Endothelial cell of umbilical vein (primary cell): ENCODE measurements around the gene NKTR. TPM values are rescaled to one million over a fixed set of nuclear protein-coding genes. Genes with fewer than 3 reads are reported as not detected.

Experiments used
- BruUV-seq: library from RNA; stranded (reverse); fragments of 400-500 nt; replicated peaks from 2 replicates; lab custom pipeline; 2021; lab: Mats Ljungman, UMichigan
- CTCF ChIA-PET: fragments of 300-600, 350-600 bp; sonication (Branson Sonifier 250); formaldehyde crosslinking; loops from one replicate; lab custom pipeline; 2021; ENCODE audit warnings: antibody characterized with exemption, inconsistent platforms; lab: Charles Lee
- POLR2A ChIA-PET: fragments of 300-600, 350-600 bp; sonication (Branson Sonifier 250); formaldehyde crosslinking; loops from one replicate; lab custom pipeline; 2021; ENCODE audit warnings: antibody characterized with exemption, inconsistent platforms; lab: Charles Lee
- DNase-seq: peaks from one replicate; pipeline ENCODE4 v3.0.0-alpha.2; 2011; ENCODE audit warnings: low read depth, low spot score
- FAIRE-seq: peaks from 2 replicates; lab custom pipeline; 2011; peaks lifted over from hg19 to GRCh38; lab: Jason Lieb, UNC
- H2AFZ ChIP-seq: 2 replicates; pipeline ENCODE4 v1.6.0; 2012; ENCODE audit warnings: low read depth, low read length, control low read depth, inconsistent platforms
- H3K27ac ChIP-seq: 2 replicates; pipeline ENCODE4 v1.5.1; 2011; ENCODE audit warnings: low read depth, mild to moderate bottlenecking, control low read depth, low read length, moderate library complexity; ENCODE audit not compliant: insufficient read depth
- H3K27me3 ChIP-seq, 2 experiments: 2 replicates each; pipeline versions ENCODE4 v1.6.0 to v1.6.1; 2011; ENCODE audit warnings: low read length in 2 of 2, mixed read lengths in 1 of 2; ENCODE audit not compliant: control insufficient read depth in 2 of 2, insufficient read depth in 2 of 2
- H3K36me3 ChIP-seq, 2 experiments: 2 replicates in 1 of 2; 3 replicates in 1 of 2; pipeline ENCODE4 v1.5.1; 2011; ENCODE audit warnings: low read length in 2 of 2, mild to moderate bottlenecking in 1 of 2, moderate library complexity in 1 of 2; ENCODE audit not compliant: control insufficient read depth in 2 of 2, insufficient read depth in 2 of 2; ENCODE audit errors: extremely low read depth in 1 of 2
- H3K4me1 ChIP-seq: 3 replicates; pipeline ENCODE4 v1.5.1; 2011; ENCODE audit warnings: mild to moderate bottlenecking, low read length; ENCODE audit not compliant: control insufficient read depth, insufficient read depth; ENCODE audit errors: extremely low read depth
- H3K4me2 ChIP-seq: 2 replicates; pipeline ENCODE4 v1.6.1; 2011; ENCODE audit warnings: low read length, control low read depth, mixed read lengths; ENCODE audit not compliant: insufficient read depth
- H3K4me3 ChIP-seq, 3 experiments: fragments of 200-600 bp in 1 of 3; sonication (generic), shearing (Covaris generic) in 1 of 3; replicated peaks in 1 of 3; 2 replicates each; pipeline ENCODE4 v1.5.1; 2011 to 2016; ENCODE audit warnings: control low read depth in 3 of 3, low read length in 3 of 3, mild to moderate bottlenecking in 2 of 3, inconsistent platforms in 1 of 3, low read depth in 1 of 3, moderate library complexity in 1 of 3; ENCODE audit not compliant: insufficient read depth in 1 of 3
- H3K79me2 ChIP-seq: 2 replicates; pipeline ENCODE4 v1.6.0; 2012; ENCODE audit warnings: low read length, inconsistent platforms; ENCODE audit not compliant: control insufficient read depth, insufficient read depth
- H3K9ac ChIP-seq: replicated peaks from 2 replicates; pipeline ENCODE3; 2011; ENCODE audit warnings: low read length, control low read depth; ENCODE audit not compliant: insufficient read depth; ENCODE audit errors: extremely low read depth
- H3K9me1 ChIP-seq: replicated peaks from 3 replicates; pipeline ENCODE4 v1.6.0; 2011; ENCODE audit warnings: mild to moderate bottlenecking, low read length; ENCODE audit not compliant: control insufficient read depth, insufficient read depth; ENCODE audit errors: extremely low read depth
- H3K9me3 ChIP-seq: replicated peaks from 2 replicates; pipeline ENCODE4 v1.5.1; 2012; ENCODE audit warnings: low read length, inconsistent platforms; ENCODE audit not compliant: control insufficient read depth, insufficient read depth
- H4K20me1 ChIP-seq: replicated peaks from 2 replicates; pipeline ENCODE3; 2011; ENCODE audit warnings: mild to moderate bottlenecking, low read length; ENCODE audit not compliant: control insufficient read depth, insufficient read depth; ENCODE audit errors: extremely low read depth
- EZH2 ChIP-seq: IDR thresholded peaks from 2 replicates; pipeline ENCODE4 v1.6.1; 2012; ENCODE audit warnings: borderline replicate concordance, low read depth, mild to moderate bottlenecking, moderate library complexity, low read length, inconsistent platforms; ENCODE audit not compliant: severe bottlenecking
- FOS ChIP-seq: IDR thresholded peaks from 2 replicates; pipeline ENCODE4 v1.6.1; 2011; ENCODE audit warnings: mild to moderate bottlenecking, low read length, moderate library complexity, borderline replicate concordance; ENCODE audit not compliant: insufficient read depth
- GATA2 ChIP-seq: IDR thresholded peaks from 2 replicates; pipeline ENCODE4 v1.7.0; 2011; ENCODE audit warnings: low read depth, mild to moderate bottlenecking, moderate library complexity, mixed read lengths, low read length; ENCODE audit not compliant: insufficient read length, insufficient read depth
- JUN ChIP-seq: IDR thresholded peaks from 2 replicates; pipeline ENCODE4 v1.6.1; 2011; ENCODE audit warnings: borderline replicate concordance, low read depth; ENCODE audit not compliant: insufficient read length, insufficient read depth
- MYC ChIP-seq: IDR thresholded peaks from one replicate; pipeline ENCODE4 v1.6.1; 2011; ENCODE audit warnings: mild to moderate bottlenecking, low read depth, low read length
- POLR2A ChIP-seq: IDR thresholded peaks from 2 replicates; pipeline ENCODE4 v1.6.1; 2012; ENCODE audit warnings: low read depth, mild to moderate bottlenecking, control low read depth, low read length
- POLR2AphosphoS5 ChIP-seq: IDR thresholded peaks from 2 replicates; pipeline ENCODE4 v1.6.1; 2012; ENCODE audit warnings: low read depth, mild to moderate bottlenecking, control low read depth, low read length, moderate library complexity; ENCODE audit not compliant: insufficient read depth
- dilution Hi-C: fragments of 300-500 bp; cut with MboI; formaldehyde crosslinking; loops from one replicate; pipeline ENCODE4 v1.15.0; 2019; ENCODE audit warnings: low sequenced_read_pairs; ENCODE audit not compliant: extremely low pct_ligation_motif_present
- intact Hi-C: fragments of 100-400 bp; cut with micrococcal nuclease; formaldehyde crosslinking; loops from one replicate; pipeline ENCODE4 v1.10.0; 2022
- polyA plus RNA-seq, 4 experiments: library from polyadenylated mRNA; depleted of rRNA in 3 of 4; stranded (reverse) in 3 of 4; unstranded in 1 of 4; fragments of >200 nt; gene quantifications; 2 replicates each; pipeline versions ENCODE4 v1.2.1 to v1.2.3, GENCODE V29; 2011 to 2012; ENCODE audit warnings: missing spikeins in 1 of 4
- total RNA-seq: library from RNA; stranded (reverse); gene quantifications from 2 replicates; pipeline ENCODE4 v1.2.3, GENCODE V29; 2021
- TF ChIP-seq, protein P1 (sequence below), 2 donors: IDR thresholded peaks; 1 replicate in 1 of 2; 2 replicates in 1 of 2; pipeline ENCODE4 v1.5.1; 2011; ENCODE audit warnings: low read length in 2 of 2, mild to moderate bottlenecking in 2 of 2, moderate library complexity in 2 of 2, control low read depth in 1 of 2, inconsistent platforms in 1 of 2, low read depth in 1 of 2; ENCODE audit not compliant: insufficient read depth in 1 of 2; ENCODE audit errors: extremely low read depth in 1 of 2
- TF ChIP-seq, protein P2 (sequence below): IDR thresholded peaks from 2 replicates; pipeline ENCODE4 v1.6.1; 2011; ENCODE audit not compliant: insufficient read depth, insufficient read length

NKTR gene
- total and polyA plus RNA-seq, 2 donors (not counting 3 experiments of a cell fraction or from before 2014, with no cell fraction given), result 27.4 to 99.0 TPM

DNA sequence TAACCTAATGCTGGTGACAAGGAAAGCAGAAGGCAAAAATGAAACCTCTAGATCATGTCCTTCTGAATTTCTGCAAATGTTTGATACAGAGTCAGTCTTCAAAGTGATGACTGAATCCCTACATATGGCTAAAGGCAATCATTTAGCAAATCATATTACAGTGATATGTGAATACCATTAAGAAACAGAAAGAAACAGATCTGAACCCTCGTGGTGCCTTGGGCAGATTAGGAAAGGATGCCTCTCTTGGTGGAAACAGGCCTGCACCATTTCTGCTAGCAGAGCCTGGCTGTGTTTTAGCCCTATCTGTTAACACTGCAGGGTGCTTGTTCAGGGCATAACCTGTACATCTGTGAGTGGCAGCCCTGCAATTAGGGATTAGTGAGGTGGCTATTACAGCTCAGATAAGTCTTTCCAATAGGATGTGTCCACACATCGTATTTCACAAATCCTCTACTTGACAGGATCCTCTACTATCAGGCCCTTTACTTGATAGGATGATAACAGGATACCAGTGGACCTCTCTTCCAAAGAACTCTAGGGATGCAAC lies 30.8 kb upstream of the NKTR start:
- TF ChIP-seq, protein P1, sequence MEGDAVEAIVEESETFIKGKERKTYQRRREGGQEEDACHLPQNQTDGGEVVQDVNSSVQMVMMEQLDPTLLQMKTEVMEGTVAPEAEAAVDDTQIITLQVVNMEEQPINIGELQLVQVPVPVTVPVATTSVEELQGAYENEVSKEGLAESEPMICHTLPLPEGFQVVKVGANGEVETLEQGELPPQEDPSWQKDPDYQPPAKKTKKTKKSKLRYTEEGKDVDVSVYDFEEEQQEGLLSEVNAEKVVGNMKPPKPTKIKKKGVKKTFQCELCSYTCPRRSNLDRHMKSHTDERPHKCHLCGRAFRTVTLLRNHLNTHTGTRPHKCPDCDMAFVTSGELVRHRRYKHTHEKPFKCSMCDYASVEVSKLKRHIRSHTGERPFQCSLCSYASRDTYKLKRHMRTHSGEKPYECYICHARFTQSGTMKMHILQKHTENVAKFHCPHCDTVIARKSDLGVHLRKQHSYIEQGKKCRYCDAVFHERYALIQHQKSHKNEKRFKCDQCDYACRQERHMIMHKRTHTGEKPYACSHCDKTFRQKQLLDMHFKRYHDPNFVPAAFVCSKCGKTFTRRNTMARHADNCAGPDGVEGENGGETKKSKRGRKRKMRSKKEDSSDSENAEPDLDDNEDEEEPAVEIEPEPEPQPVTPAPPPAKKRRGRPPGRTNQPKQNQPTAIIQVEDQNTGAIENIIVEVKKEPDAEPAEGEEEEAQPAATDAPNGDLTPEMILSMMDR (IDR thresholded peaks at IDR 0.05; ENCODE audit: extremely low read depth in 1 of 2, insufficient read depth in 1 of 2, low read depth in 1 of 2, low read length in 2 of 2), result no peak
- TF ChIP-seq, protein P2, sequence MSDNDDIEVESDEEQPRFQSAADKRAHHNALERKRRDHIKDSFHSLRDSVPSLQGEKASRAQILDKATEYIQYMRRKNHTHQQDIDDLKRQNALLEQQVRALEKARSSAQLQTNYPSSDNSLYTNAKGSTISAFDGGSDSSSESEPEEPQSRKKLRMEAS, result no peak
- TF ChIP-seq POLR2AphosphoS5 (no peak), JUN (no peak), FOS (no peak), MYC (no peak), GATA2 (no peak), EZH2 (no peak), POLR2A (no peak)
- no peak for FAIRE-seq

More for the DNA sequence above, 30.8 kb upstream of the NKTR start:
- Histone ChIP-seq H3K27me3 (no peaks in the 10 kb centered on the region), H3K9me1 (no peaks in the 10 kb centered on the region), H3K79me2 (peaks cover 42% of the 10 kb centered on the region), H4K20me1 (peaks cover 6% of the 10 kb centered on the region), H3K4me3 (no peak overlapping the region), H3K9me3 (no peaks in the 10 kb centered on the region), H3K36me3 (peaks cover 5% of the 10 kb centered on the region in 2 experiments), H3K27ac (no peak overlapping the region), H3K4me2 (no peak overlapping the region), H2AFZ (no peak overlapping the region), H3K9ac (no peak overlapping the region), H3K4me1 (no peaks in the 10 kb centered on the region)
- DNase-seq, result no peak
- intact Hi-C loops (no loop called here), dilution Hi-C loops (no loop called here)
- no TSS peak for BruUV-seq
- ChIA-PET CTCF (no interaction called here), POLR2A (no interaction called here)
